ENCODE data around the gene ZNF268.
A peak's percentile ranks its signal among the peaks of the same experiment; 100 is the strongest.

The ZNF268 gene

DNA sequence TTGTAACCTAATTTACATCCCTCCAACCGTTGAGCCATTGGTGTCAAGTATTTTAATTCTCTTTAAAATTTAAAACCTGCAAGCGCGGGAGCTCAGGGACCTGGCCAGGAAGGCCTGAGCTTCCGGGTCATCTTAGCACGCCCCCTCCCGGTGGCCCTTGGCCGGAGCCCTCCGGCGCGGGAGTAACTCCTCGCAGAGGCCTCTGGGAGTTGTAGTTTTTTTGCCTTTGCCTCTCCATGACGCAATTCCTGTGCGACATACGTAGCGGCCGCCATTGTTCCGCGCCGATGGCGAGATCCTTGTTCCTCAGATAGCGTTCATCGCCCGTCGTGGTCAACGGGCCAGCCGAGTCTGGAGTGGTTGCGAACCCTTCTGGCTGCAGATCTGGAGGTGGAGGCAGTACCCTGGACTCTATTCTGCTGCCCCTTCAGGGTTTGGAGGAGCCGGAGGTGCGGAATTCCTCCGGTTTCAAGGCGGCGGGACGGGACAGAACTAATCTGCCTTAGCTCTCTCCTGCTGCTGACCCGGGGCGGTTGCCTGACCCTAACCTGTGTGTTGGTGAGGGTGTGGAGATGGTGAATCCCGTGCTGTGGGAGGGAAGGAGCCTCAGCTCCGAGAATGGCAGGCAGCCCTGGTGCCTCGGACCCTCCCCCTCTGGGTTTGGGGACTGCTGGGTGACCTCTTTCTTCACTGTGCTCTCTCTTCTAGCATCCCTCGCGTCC lies at the start of gene ZNF268:
Gene ZNF268, plus strand, starts transcription at position 258 of the 722 bp plus-strand sequence. CDS start 503 bp downstream, outside the sequence.
- peaks cover 10% of the 10 kb centered on the region for H3K4me1 ChIP-seq (ENCODE audit: insufficient read depth, low read length)
- peaks cover 6% of the 10 kb centered on the region for H3K9me3 ChIP-seq (ENCODE audit: low read length)
- peak within 1 kb of the TSS; percentile 99 for H3K9ac ChIP-seq (ENCODE audit: low read length)
- peak within 1 kb of the TSS; percentile 89 to 100 for H3K4me3 ChIP-seq (ENCODE audit: low read depth in 1 of 2, low read length in 2 of 2)
- no peaks in the 10 kb centered on the region for H3K27me3 ChIP-seq (ENCODE audit: control insufficient read depth in 1 of 2, insufficient read depth in 2 of 2, low read length in 2 of 2)
- peaks cover 36% of the 10 kb centered on the region for H3K36me3 ChIP-seq (ENCODE audit: insufficient read depth, low read length)
- H3K27ac ChIP-seq (ENCODE audit: low read depth, low read length) = peak within 1 kb of the TSS; percentile 80

DNA sequence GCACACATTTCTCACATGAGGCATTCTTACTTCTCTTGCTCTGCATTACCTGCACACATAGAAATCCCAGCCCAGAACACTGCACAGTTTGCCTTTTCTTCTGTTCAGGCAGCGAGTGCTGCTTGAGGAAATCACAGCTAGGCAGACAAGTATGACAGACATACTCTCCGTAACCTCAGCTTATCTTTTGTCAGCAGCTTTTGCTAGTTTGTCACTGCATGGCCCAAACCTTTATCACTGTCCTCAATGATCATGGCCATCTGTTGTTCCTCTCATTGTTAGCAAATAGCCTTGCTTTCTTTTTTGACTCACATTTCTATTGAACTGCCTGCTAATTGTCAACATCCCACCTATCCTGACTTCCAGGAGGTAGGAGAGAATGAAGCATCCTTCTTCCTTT lies 45.5 kb upstream of the ZNF268 start:
- H3K4me3 ChIP-seq (ENCODE audit: low read depth in 1 of 2, low read length in 2 of 2) = peak overlapping the region in 1 of 2 donors; percentile 12
- no peak overlapping the region for H3K9ac ChIP-seq (ENCODE audit: low read length)
- no peaks in the 10 kb centered on the region for H3K27me3 ChIP-seq (ENCODE audit: control insufficient read depth in 1 of 2, insufficient read depth in 2 of 2, low read length in 2 of 2)
- H3K9me3 ChIP-seq (ENCODE audit: low read length) = peaks cover 51% of the 10 kb centered on the region
- peaks cover 4% of the 10 kb centered on the region for H3K4me1 ChIP-seq (ENCODE audit: insufficient read depth, low read length)
- H3K36me3 ChIP-seq (ENCODE audit: insufficient read depth, low read length) = peaks cover 36% of the 10 kb centered on the region
- no peak overlapping the region for H3K27ac ChIP-seq (ENCODE audit: low read depth, low read length)

- Histone ChIP-seq H3K4me3 (ENCODE audit: low read depth in 1 of 2, low read length in 2 of 2) (no peak overlapping the region), H3K27ac (ENCODE audit: low read depth, low read length) (no peak overlapping the region), H3K9ac (ENCODE audit: low read length) (no peak overlapping the region), H3K4me1 (ENCODE audit: insufficient read depth, low read length) (no peaks in the 10 kb centered on the region), H3K9me3 (ENCODE audit: low read length) (peaks cover 36% of the 10 kb centered on the region), H3K36me3 (ENCODE audit: insufficient read depth, low read length) (peaks cover 23% of the 10 kb centered on the region), H3K27me3 (ENCODE audit: control insufficient read depth in 1 of 2, insufficient read depth in 2 of 2, low read length in 2 of 2) (no peaks in the 10 kb centered on the region)
Observed at GRCh38 chr12:133145981-133146380, 35.3 kb upstream of the ZNF268 start.

DNA sequence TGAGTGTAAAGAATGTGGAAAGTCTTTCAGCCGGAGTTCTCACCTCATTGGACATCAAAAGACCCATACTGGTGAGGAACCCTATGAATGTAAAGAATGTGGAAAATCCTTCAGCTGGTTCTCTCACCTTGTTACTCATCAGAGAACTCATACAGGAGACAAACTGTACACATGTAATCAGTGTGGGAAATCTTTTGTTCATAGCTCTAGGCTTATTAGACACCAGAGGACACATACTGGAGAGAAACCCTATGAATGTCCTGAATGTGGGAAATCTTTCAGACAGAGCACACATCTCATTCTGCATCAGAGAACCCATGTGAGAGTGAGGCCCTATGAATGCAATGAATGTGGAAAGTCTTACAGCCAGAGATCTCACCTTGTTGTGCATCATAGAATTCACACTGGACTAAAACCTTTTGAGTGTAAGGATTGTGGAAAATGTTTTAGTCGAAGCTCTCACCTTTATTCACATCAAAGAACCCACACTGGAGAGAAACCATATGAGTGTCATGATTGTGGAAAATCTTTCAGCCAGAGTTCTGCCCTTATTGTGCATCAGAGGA lies 25.1 kb upstream of the ZNF268 start:
- Histone ChIP-seq H3K36me3 (ENCODE audit: insufficient read depth, low read length) (peaks cover 52% of the 10 kb centered on the region), H3K9me3 (ENCODE audit: low read length) (peaks cover 66% of the 10 kb centered on the region), H3K4me3 (ENCODE audit: low read depth in 1 of 2, low read length in 2 of 2) (peak overlapping the region in 1 of 2 donors; percentile 36), H3K4me1 (ENCODE audit: insufficient read depth, low read length) (no peaks in the 10 kb centered on the region), H3K27ac (ENCODE audit: low read depth, low read length) (no peak overlapping the region), H3K27me3 (ENCODE audit: control insufficient read depth in 1 of 2, insufficient read depth in 2 of 2, low read length in 2 of 2) (no peaks in the 10 kb centered on the region), H3K9ac (ENCODE audit: low read length) (no peak overlapping the region)

DNA sequence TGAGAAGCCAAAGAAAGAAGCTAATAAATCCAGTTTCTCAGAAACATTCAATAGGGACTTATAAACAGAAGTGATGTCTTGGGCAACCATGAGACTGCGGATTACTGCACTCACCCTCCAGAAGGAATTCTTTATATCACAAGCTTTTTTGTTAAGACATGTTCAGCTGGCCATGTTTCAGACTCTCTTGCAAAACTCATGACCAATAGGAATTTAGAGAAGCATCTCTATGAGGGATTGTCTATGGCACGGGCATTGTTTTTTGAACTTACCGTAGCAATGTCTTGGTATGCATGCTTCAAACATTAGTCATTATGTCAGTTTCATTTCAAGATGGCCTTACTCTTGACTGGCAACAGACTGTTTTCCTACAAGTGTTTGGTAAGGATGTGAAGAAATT lies 15.5 kb upstream of the ZNF268 start:
- Histone ChIP-seq H3K27ac (ENCODE audit: low read depth, low read length) (no peak overlapping the region), H3K9ac (ENCODE audit: low read length) (no peak overlapping the region), H3K4me3 (ENCODE audit: low read depth in 1 of 2, low read length in 2 of 2) (no peak overlapping the region), H3K36me3 (ENCODE audit: insufficient read depth, low read length) (no peaks in the 10 kb centered on the region), H3K27me3 (ENCODE audit: control insufficient read depth in 1 of 2, insufficient read depth in 2 of 2, low read length in 2 of 2) (no peaks in the 10 kb centered on the region), H3K9me3 (ENCODE audit: low read length) (no peaks in the 10 kb centered on the region), H3K4me1 (ENCODE audit: insufficient read depth, low read length) (no peaks in the 10 kb centered on the region)

- Histone ChIP-seq H3K9ac (ENCODE audit: low read length) (no peak overlapping the region), H3K27me3 (ENCODE audit: control insufficient read depth in 1 of 2, insufficient read depth in 2 of 2, low read length in 2 of 2) (no peaks in the 10 kb centered on the region), H3K4me3 (ENCODE audit: low read depth in 1 of 2, low read length in 2 of 2) (no peak overlapping the region), H3K9me3 (ENCODE audit: low read length) (no peaks in the 10 kb centered on the region), H3K36me3 (ENCODE audit: insufficient read depth, low read length) (no peaks in the 10 kb centered on the region), H3K4me1 (ENCODE audit: insufficient read depth, low read length) (no peaks in the 10 kb centered on the region), H3K27ac (ENCODE audit: low read depth, low read length) (no peak overlapping the region)
Observed at GRCh38 chr12:133172491-133172890, 8.8 kb upstream of the ZNF268 start.

GRCh38 chr12:133174901-133175300 lies 6.4 kb upstream of the ZNF268 start:
- H3K9me3 ChIP-seq (ENCODE audit: low read length) = no peaks in the 10 kb centered on the region
- H3K4me3 ChIP-seq (ENCODE audit: low read depth in 1 of 2, low read length in 2 of 2) = no peak overlapping the region
- no peaks in the 10 kb centered on the region for H3K4me1 ChIP-seq (ENCODE audit: insufficient read depth, low read length)
- no peak overlapping the region for H3K27ac ChIP-seq (ENCODE audit: low read depth, low read length)
- no peaks in the 10 kb centered on the region for H3K27me3 ChIP-seq (ENCODE audit: control insufficient read depth in 1 of 2, insufficient read depth in 2 of 2, low read length in 2 of 2)
- H3K9ac ChIP-seq (ENCODE audit: low read length) = no peak overlapping the region
- no peaks in the 10 kb centered on the region for H3K36me3 ChIP-seq (ENCODE audit: insufficient read depth, low read length)

DNA sequence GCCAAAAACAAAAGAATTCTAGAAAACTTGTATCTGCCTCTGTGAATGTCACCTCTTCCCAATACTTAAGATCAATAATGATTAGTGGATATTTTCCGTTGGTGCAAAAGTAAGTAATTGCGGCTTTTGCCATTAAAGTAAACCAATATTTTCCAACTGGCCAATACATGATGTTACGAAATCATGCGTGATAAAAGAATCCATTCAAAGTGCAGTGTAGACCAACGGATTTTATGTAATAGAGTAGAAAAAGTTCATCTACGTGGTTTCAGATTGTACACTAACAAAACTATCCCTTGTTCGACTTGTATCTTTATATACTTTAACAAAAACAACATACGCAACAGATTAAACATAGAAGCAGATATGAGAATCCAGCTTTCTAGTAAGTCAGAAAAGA lies 626 bp upstream of the ZNF268 start:
- H3K9ac ChIP-seq (ENCODE audit: low read length) = no peak overlapping the region
- H3K9me3 ChIP-seq (ENCODE audit: low read length) = peaks cover 6% of the 10 kb centered on the region
- peaks cover 10% of the 10 kb centered on the region for H3K4me1 ChIP-seq (ENCODE audit: insufficient read depth, low read length)
- no peak overlapping the region for H3K27ac ChIP-seq (ENCODE audit: low read depth, low read length)
- no peak overlapping the region for H3K4me3 ChIP-seq (ENCODE audit: low read depth in 1 of 2, low read length in 2 of 2)
- H3K36me3 ChIP-seq (ENCODE audit: insufficient read depth, low read length) = peaks cover 30% of the 10 kb centered on the region
- no peaks in the 10 kb centered on the region for H3K27me3 ChIP-seq (ENCODE audit: control insufficient read depth in 1 of 2, insufficient read depth in 2 of 2, low read length in 2 of 2)

- H3K27ac ChIP-seq (ENCODE audit: low read depth, low read length) = no peak overlapping the region
- no peak overlapping the region for H3K4me3 ChIP-seq (ENCODE audit: low read depth in 1 of 2, low read length in 2 of 2)
- H3K9ac ChIP-seq (ENCODE audit: low read length) = no peak overlapping the region
- H3K9me3 ChIP-seq (ENCODE audit: low read length) = peaks cover 66% of the 10 kb centered on the region
- H3K27me3 ChIP-seq (ENCODE audit: control insufficient read depth in 1 of 2, insufficient read depth in 2 of 2, low read length in 2 of 2) = no peaks in the 10 kb centered on the region
- H3K4me1 ChIP-seq (ENCODE audit: insufficient read depth, low read length) = no peaks in the 10 kb centered on the region
- peaks cover 93% of the 10 kb centered on the region for H3K36me3 ChIP-seq (ENCODE audit: insufficient read depth, low read length)
Observed at GRCh38 chr12:133190176-133190575, 8.9 kb downstream of the ZNF268 start.

GRCh38 chr12:133192847-133193246 lies 11.6 kb downstream of the ZNF268 start:
- peaks cover 82% of the 10 kb centered on the region for H3K36me3 ChIP-seq (ENCODE audit: insufficient read depth, low read length)

GRCh38 chr12:133201888-133202287 lies 20.6 kb downstream of the ZNF268 start:
- Histone ChIP-seq H3K36me3 (ENCODE audit: insufficient read depth, low read length) (peaks cover 37% of the 10 kb centered on the region), H3K4me3 (ENCODE audit: low read depth in 1 of 2, low read length in 2 of 2) (peak overlapping the region; percentile 11 to 51), H3K27me3 (ENCODE audit: control insufficient read depth in 1 of 2, insufficient read depth in 2 of 2, low read length in 2 of 2) (no peaks in the 10 kb centered on the region), H3K9ac (ENCODE audit: low read length) (no peak overlapping the region), H3K9me3 (ENCODE audit: low read length) (peaks cover 64% of the 10 kb centered on the region), H3K27ac (ENCODE audit: low read depth, low read length) (no peak overlapping the region), H3K4me1 (ENCODE audit: insufficient read depth, low read length) (no peaks in the 10 kb centered on the region)

More at GRCh38 chr12:133192847-133193246, 11.6 kb downstream of the ZNF268 start:
- Histone ChIP-seq H3K27me3 (ENCODE audit: control insufficient read depth in 1 of 2, insufficient read depth in 2 of 2, low read length in 2 of 2) (no peaks in the 10 kb centered on the region), H3K9ac (ENCODE audit: low read length) (no peak overlapping the region), H3K4me1 (ENCODE audit: insufficient read depth, low read length) (no peaks in the 10 kb centered on the region), H3K9me3 (ENCODE audit: low read length) (peaks cover 73% of the 10 kb centered on the region), H3K27ac (ENCODE audit: low read depth, low read length) (no peak overlapping the region), H3K4me3 (ENCODE audit: low read depth in 1 of 2, low read length in 2 of 2) (no peak overlapping the region)
